K562 (cell line): Measurements from ENCODE around the gene C1orf167. TPM values are rescaled to one million over a fixed set of nuclear protein-coding genes. Genes with fewer than 3 reads are reported as not detected.

Source experiments
- GATAD2B ChIP-seq: fragments of 450-650 bp; IDR thresholded peaks from 2 replicates; pipeline ENCODE4 v1.6.1; 2017; ENCODE audit warnings: mild to moderate bottlenecking, borderline replicate concordance
- HDAC3 ChIP-seq: fragments of 450-650 bp; IDR thresholded peaks from 2 replicates; pipeline ENCODE4 v1.6.1; 2018; ENCODE audit warnings: borderline replicate concordance, mild to moderate bottlenecking, moderate library complexity; ENCODE audit not compliant: partially characterized antibody
- ID3 ChIP-seq, 2 experiments: fragments of 250-450 bp in 1 of 2; fragments of 450-650 bp in 1 of 2; sonication (Bioruptor Pico) in 1 of 2; IDR thresholded peaks; 2 replicates each; pipeline versions ENCODE4 v1.6.1 to v1.8.0; 2016 to 2021; ENCODE audit warnings: mild to moderate bottlenecking in 2 of 2, moderate library complexity in 2 of 2, missing compliant biosample characterization in 1 of 2, missing genetic modification characterization in 1 of 2
- NCOA4 ChIP-seq: fragments of 450-650 bp; IDR thresholded peaks from 2 replicates; pipeline ENCODE4 v1.6.1; 2018; ENCODE audit warnings: mild to moderate bottlenecking; ENCODE audit not compliant: partially characterized antibody
- NFYB ChIP-seq: IDR thresholded peaks from 2 replicates; pipeline ENCODE4 v1.6.1; 2011; ENCODE audit warnings: mild to moderate bottlenecking, moderate library complexity; ENCODE audit not compliant: insufficient read length; ENCODE audit errors: extremely low read depth
- NR4A1 ChIP-seq, 2 experiments: fragments of 250-450 bp in 1 of 2; fragments of 450-650 bp in 1 of 2; sonication (Bioruptor Pico) in 1 of 2; IDR thresholded peaks; 2 replicates each; pipeline versions ENCODE4 v1.4.0 to v1.6.1; 2016 to 2020; ENCODE audit warnings: mild to moderate bottlenecking in 2 of 2, missing compliant biosample characterization in 1 of 2, missing genetic modification characterization in 1 of 2, moderate library complexity in 1 of 2
- PHTF2 ChIP-seq: fragments of 250-450 bp; sonication (Bioruptor Pico); IDR thresholded peaks from 2 replicates; pipeline ENCODE4 v1.5.0; 2021; ENCODE audit warnings: mild to moderate bottlenecking
- RAD51 ChIP-seq: fragments of 450-650 bp; IDR thresholded peaks from 2 replicates; pipeline ENCODE4 v1.7.1; 2016; ENCODE audit warnings: low read depth, mild to moderate bottlenecking, borderline replicate concordance
- RUNX1 ChIP-seq: sonication (generic); IDR thresholded peaks from 2 replicates; pipeline ENCODE4 v1.6.1; 2016; ENCODE audit warnings: antibody characterized with exemption, low read depth
- TRIM24 ChIP-seq, 2 experiments: fragments of 450-650 bp; IDR thresholded peaks; 2 replicates each; pipeline ENCODE4 v1.6.1; 2016
- ZNF165 ChIP-seq: fragments of 250-450 bp; sonication (Bioruptor Pico); IDR thresholded peaks from 2 replicates; pipeline ENCODE4 v1.4.0; 2020; ENCODE audit warnings: borderline replicate concordance
- ZNF76 ChIP-seq: fragments of 250-450 bp; sonication (Bioruptor Pico); IDR thresholded peaks from 2 replicates; pipeline ENCODE4 v1.4.0; 2020; ENCODE audit warnings: mild to moderate bottlenecking, moderate library complexity, borderline replicate concordance
- ZNF766 ChIP-seq: fragments of 200-800 bp; sonication (Bioruptor generic); conservative IDR thresholded peaks from 2 replicates; pipeline ENCODE4 v1.6.1; 2016; ENCODE audit warnings: missing genetic modification characterization, missing compliant biosample characterization
- ZNF785 ChIP-seq: fragments of 250-450 bp; sonication (Bioruptor Pico); IDR thresholded peaks from 2 replicates; pipeline ENCODE4 v1.4.0; 2020; ENCODE audit warnings: mild to moderate bottlenecking
- ZZZ3 ChIP-seq: fragments of 450-650 bp; IDR thresholded peaks from 2 replicates; pipeline ENCODE4 v1.6.1; 2016; ENCODE audit warnings: antibody characterized with exemption, mild to moderate bottlenecking, moderate library complexity
- polyA plus RNA-seq, 8 experiments: library from polyadenylated mRNA; depleted of rRNA in 4 of 8; stranded (reverse) in 5 of 8; unstranded in 3 of 8; fragments of >200 nt; fragmentation: Nextera tagmentation in 2 of 8; fragmentation: Illumina TruSeq in 1 of 8; extraction: Ambion mirVana in 2 of 8; extraction: Trizol in 1 of 8; gene quantifications; 2 replicates each; pipeline versions ENCODE4 v1.2.1 to v1.2.3, GENCODE V29; 2011 to 2014; ENCODE audit warnings: inconsistent platforms in 1 of 8, missing spikeins in 1 of 8
- total RNA-seq, 7 experiments: library from RNA; depleted of rRNA in 6 of 7; stranded (reverse); fragments of >200 nt in 6 of 7; fragmentation: Illumina TruSeq in 2 of 7; extraction: Trizol in 2 of 7; gene quantifications; 2 replicates each; pipeline versions ENCODE4 v1.2.1 to v1.2.3, GENCODE V29; 2011 to 2021; ENCODE audit warnings: low replicate concordance in 1 of 7
- TF ChIP-seq, protein P1 (sequence below): fragments of 450-650 bp; IDR thresholded peaks from 2 replicates; pipeline ENCODE4 v1.6.1; 2018; ENCODE audit not compliant: partially characterized antibody
- TF ChIP-seq, protein P2 (sequence below): fragments of 450-650 bp; IDR thresholded peaks from 2 replicates; pipeline ENCODE4 v1.7.1; 2018; ENCODE audit warnings: mild to moderate bottlenecking, low read depth; ENCODE audit not compliant: partially characterized antibody
- TF ChIP-seq, protein P3 (sequence below): sonication (generic); formaldehyde crosslinking; IDR thresholded peaks from 2 replicates; pipeline ENCODE4 v1.8.1; 2023; ENCODE audit warnings: mild to moderate bottlenecking, missing genetic modification reagents, moderate library complexity
- TF ChIP-seq, protein P4 (sequence below): fragments of 450-650 bp; formaldehyde crosslinking; IDR thresholded peaks from 2 replicates; pipeline ENCODE4 v1.4.0; 2022; ENCODE audit warnings: missing genetic modification characterization

The C1orf167 gene
- total and polyA plus RNA-seq, 9 of the 15 experiments (the other 6 are each of a cell fraction or from before 2014, with no cell fraction given), result 0.22 to 0.86 (median 0.31) TPM; not detected in 2

DNA sequence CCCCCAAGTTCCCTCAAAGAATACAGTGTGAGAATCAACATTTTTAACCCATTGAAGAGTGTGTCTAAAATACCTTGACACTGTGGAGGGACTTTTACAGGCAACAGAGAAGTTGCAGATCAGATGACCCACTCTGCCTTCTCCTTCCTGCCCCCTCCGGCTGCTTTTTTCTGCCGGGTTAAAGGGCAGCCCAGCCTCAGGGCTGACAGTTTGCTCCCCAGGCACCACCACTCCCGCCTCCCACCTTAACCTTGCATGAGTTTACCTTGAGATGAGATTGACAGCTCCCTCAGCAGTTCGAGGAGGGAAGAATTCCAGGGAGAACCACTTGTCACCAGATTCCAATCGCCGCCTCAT is 40.6 kb downstream of the C1orf167 start (continued):
- TF ChIP-seq ZNF766 (peak; percentile 60; the same call in 1 of the 2 replicates), ZZZ3 (no peak), ZNF165 (CRISPR knock-in tag) (no peak), GATAD2B (no peak), HDAC3 (no peak), NFYB (no peak), TRIM24 (IDR thresholded peaks at IDR 0.05) (no peak), PHTF2 (no peak), ZNF76 (no peak), ZNF785 (CRISPR knock-in tag) (no peak), ID3 (CRISPR knock-in tag; IDR thresholded peaks at IDR 0.05) (no peak), ID3 (tag; IDR thresholded peaks at IDR 0.05) (0 out of 2 replicates have a peak, but pooled peaks have one; percentile 10), RAD51 (peak; percentile 62; the same call in 1 of the 2 replicates), RUNX1 (no peak), NR4A1 (CRISPR knock-in tag; IDR thresholded peaks at IDR 0.05) (no peak), NR4A1 (tag; IDR thresholded peaks at IDR 0.05) (peak; percentile 39; the same call in 1 of the 2 replicates), NCOA4 (no peak)
- TF ChIP-seq, protein P1, sequence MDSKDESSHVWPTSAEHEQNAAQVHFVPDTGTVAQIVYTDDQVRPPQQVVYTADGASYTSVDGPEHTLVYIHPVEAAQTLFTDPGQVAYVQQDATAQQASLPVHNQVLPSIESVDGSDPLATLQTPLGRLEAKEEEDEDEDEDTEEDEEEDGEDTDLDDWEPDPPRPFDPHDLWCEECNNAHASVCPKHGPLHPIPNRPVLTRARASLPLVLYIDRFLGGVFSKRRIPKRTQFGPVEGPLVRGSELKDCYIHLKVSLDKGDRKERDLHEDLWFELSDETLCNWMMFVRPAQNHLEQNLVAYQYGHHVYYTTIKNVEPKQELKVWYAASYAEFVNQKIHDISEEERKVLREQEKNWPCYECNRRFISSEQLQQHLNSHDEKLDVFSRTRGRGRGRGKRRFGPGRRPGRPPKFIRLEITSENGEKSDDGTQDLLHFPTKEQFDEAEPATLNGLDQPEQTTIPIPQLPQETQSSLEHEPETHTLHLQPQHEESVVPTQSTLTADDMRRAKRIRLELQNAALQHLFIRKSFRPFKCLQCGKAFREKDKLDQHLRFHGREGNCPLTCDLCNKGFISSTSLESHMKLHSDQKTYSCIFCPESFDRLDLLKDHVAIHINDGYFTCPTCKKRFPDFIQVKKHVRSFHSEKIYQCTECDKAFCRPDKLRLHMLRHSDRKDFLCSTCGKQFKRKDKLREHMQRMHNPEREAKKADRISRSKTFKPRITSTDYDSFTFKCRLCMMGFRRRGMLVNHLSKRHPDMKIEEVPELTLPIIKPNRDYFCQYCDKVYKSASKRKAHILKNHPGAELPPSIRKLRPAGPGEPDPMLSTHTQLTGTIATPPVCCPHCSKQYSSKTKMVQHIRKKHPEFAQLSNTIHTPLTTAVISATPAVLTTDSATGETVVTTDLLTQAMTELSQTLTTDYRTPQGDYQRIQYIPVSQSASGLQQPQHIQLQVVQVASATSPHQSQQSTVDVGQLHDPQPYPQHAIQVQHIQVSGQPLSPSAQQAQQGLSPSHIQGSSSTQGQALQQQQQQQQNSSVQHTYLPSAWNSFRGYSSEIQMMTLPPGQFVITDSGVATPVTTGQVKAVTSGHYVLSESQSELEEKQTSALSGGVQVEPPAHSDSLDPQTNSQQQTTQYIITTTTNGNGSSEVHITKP, result no peak
- TF ChIP-seq, protein P2, sequence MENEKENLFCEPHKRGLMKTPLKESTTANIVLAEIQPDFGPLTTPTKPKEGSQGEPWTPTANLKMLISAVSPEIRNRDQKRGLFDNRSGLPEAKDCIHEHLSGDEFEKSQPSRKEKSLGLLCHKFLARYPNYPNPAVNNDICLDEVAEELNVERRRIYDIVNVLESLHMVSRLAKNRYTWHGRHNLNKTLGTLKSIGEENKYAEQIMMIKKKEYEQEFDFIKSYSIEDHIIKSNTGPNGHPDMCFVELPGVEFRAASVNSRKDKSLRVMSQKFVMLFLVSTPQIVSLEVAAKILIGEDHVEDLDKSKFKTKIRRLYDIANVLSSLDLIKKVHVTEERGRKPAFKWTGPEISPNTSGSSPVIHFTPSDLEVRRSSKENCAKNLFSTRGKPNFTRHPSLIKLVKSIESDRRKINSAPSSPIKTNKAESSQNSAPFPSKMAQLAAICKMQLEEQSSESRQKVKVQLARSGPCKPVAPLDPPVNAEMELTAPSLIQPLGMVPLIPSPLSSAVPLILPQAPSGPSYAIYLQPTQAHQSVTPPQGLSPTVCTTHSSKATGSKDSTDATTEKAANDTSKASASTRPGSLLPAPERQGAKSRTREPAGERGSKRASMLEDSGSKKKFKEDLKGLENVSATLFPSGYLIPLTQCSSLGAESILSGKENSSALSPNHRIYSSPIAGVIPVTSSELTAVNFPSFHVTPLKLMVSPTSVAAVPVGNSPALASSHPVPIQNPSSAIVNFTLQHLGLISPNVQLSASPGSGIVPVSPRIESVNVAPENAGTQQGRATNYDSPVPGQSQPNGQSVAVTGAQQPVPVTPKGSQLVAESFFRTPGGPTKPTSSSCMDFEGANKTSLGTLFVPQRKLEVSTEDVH, result peak; percentile 35
- TF ChIP-seq, protein P3, sequence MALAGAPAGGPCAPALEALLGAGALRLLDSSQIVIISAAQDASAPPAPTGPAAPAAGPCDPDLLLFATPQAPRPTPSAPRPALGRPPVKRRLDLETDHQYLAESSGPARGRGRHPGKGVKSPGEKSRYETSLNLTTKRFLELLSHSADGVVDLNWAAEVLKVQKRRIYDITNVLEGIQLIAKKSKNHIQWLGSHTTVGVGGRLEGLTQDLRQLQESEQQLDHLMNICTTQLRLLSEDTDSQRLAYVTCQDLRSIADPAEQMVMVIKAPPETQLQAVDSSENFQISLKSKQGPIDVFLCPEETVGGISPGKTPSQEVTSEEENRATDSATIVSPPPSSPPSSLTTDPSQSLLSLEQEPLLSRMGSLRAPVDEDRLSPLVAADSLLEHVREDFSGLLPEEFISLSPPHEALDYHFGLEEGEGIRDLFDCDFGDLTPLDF, result no peak
- TF ChIP-seq, protein P4, sequence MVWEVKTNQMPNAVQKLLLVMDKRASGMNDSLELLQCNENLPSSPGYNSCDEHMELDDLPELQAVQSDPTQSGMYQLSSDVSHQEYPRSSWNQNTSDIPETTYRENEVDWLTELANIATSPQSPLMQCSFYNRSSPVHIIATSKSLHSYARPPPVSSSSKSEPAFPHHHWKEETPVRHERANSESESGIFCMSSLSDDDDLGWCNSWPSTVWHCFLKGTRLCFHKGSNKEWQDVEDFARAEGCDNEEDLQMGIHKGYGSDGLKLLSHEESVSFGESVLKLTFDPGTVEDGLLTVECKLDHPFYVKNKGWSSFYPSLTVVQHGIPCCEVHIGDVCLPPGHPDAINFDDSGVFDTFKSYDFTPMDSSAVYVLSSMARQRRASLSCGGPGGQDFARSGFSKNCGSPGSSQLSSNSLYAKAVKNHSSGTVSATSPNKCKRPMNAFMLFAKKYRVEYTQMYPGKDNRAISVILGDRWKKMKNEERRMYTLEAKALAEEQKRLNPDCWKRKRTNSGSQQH (CRISPR knock-in tag), result no peak
